A673 (cell line): ENCODE results near the gene TES.

Experiments used
- CTCF ChIP-seq: fragments of 300-800, 200-600 bp; sonication (generic); conservative IDR thresholded peaks from 2 replicates; pipeline ENCODE4 v1.5.1; 2017; ENCODE audit warnings: low read depth, mild to moderate bottlenecking, antibody characterized with exemption, low read length, moderate library complexity, mixed read lengths
- EZH2 ChIP-seq: fragments of 200-600 bp; sonication (generic); IDR thresholded peaks from 2 replicates; pipeline ENCODE4 v1.6.1; 2017; ENCODE audit warnings: borderline replicate concordance, low read depth, mild to moderate bottlenecking, mixed read lengths, antibody characterized with exemption, low read length; ENCODE audit not compliant: poor library complexity, severe bottlenecking

- TF ChIP-seq CTCF (no peak), EZH2 (no peak)
Measured at GRCh38 chr7:116162254-116162653, 48.1 kb upstream of the TES start.
